Glutamatergic neuron (in vitro differentiated cells): Measurements from ENCODE around the gene FAH. TPM values are rescaled to one million over a fixed set of nuclear protein-coding genes. Genes with fewer than 3 reads are reported as not detected.

Source experiments
- DNase-seq: peaks from one replicate; pipeline ENCODE4 v3.0.0; 2022
- H3K27ac Mint-ChIP-seq: one replicate; pipeline ENCODE4 v1.8.0; 2020; ENCODE audit warnings: mild to moderate bottlenecking, mixed read lengths, inconsistent platforms; ENCODE audit not compliant: unreplicated experiment
- H3K27me3 Mint-ChIP-seq: one replicate; pipeline ENCODE4 v1.8.0; 2020; ENCODE audit warnings: mild to moderate bottlenecking, moderate library complexity, mixed read lengths, inconsistent platforms; ENCODE audit not compliant: unreplicated experiment
- H3K36me3 Mint-ChIP-seq: one replicate; pipeline ENCODE4 v1.8.0; 2020; ENCODE audit warnings: mild to moderate bottlenecking, mixed read lengths, inconsistent platforms; ENCODE audit not compliant: unreplicated experiment
- H3K4me1 Mint-ChIP-seq: one replicate; pipeline ENCODE4 v1.8.0; 2020; ENCODE audit warnings: mild to moderate bottlenecking, low read depth, mixed read lengths, inconsistent platforms; ENCODE audit not compliant: unreplicated experiment
- H3K4me3 Mint-ChIP-seq: one replicate; pipeline ENCODE4 v1.8.0; 2020; ENCODE audit warnings: mild to moderate bottlenecking, mixed read lengths, inconsistent platforms; ENCODE audit not compliant: unreplicated experiment
- H3K9me3 Mint-ChIP-seq: one replicate; pipeline ENCODE4 v1.8.0; 2020; ENCODE audit warnings: mild to moderate bottlenecking, moderate library complexity, mixed read lengths, inconsistent platforms; ENCODE audit not compliant: unreplicated experiment
- total RNA-seq: library from RNA; stranded (reverse); fragmentation: NEBNext Ultra II Directional; extraction: Animal tissue kit (Norgen Biotek cat#: 25700); gene quantifications from one replicate; pipeline ENCODE4 v1.2.1, GENCODE V29; 2021; ENCODE audit not compliant: unreplicated experiment
- TF ChIP-seq, protein P1 (sequence below): fragments of 200-600 bp; sonication (generic); IDR thresholded peaks from one replicate; pipeline ENCODE4 v1.5.0; 2021; ENCODE audit not compliant: partially characterized antibody, unreplicated experiment

FAH gene
- total RNA-seq, 1 donor from 2014 or later = 3.7 TPM

GRCh38 chr15:80157215-80157614 lies 4.4 kb downstream of the FAH start:
- Mint-ChIP-seq H3K4me1 (peaks cover 13% of the 10 kb centered on the region), H3K27ac (no peak overlapping the region), H3K36me3 (no peaks in the 10 kb centered on the region), H3K9me3 (peaks cover 2% of the 10 kb centered on the region), H3K4me3 (no peak overlapping the region), H3K27me3 (peaks cover 4% of the 10 kb centered on the region)
- no peak for DNase-seq
- TF ChIP-seq, protein P1, sequence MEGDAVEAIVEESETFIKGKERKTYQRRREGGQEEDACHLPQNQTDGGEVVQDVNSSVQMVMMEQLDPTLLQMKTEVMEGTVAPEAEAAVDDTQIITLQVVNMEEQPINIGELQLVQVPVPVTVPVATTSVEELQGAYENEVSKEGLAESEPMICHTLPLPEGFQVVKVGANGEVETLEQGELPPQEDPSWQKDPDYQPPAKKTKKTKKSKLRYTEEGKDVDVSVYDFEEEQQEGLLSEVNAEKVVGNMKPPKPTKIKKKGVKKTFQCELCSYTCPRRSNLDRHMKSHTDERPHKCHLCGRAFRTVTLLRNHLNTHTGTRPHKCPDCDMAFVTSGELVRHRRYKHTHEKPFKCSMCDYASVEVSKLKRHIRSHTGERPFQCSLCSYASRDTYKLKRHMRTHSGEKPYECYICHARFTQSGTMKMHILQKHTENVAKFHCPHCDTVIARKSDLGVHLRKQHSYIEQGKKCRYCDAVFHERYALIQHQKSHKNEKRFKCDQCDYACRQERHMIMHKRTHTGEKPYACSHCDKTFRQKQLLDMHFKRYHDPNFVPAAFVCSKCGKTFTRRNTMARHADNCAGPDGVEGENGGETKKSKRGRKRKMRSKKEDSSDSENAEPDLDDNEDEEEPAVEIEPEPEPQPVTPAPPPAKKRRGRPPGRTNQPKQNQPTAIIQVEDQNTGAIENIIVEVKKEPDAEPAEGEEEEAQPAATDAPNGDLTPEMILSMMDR = no peak

DNA sequence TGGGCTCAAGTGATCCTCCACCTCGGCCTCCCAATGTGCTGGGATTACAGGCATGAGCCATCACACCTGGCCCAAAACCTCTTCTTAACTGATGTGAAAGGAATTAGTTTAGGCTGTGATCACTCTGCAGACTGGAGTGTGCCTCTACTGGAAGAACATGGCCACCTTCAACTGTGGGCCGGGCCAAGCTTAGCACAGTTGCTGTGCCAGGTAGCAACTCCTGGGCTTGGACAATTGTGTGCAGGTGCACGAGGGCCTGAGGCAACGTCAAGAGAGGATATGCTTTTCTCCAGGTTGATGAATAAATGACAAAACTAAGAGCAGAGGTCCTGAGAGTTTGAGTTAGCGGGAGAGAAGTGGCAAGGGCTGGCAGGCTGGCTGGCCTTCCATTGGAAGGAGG lies 6.5 kb downstream of the FAH start:
- H3K4me3 Mint-ChIP-seq = no peak overlapping the region
- peaks cover 2% of the 10 kb centered on the region for H3K9me3 Mint-ChIP-seq
- TF ChIP-seq, protein P1 = no peak

DNA sequence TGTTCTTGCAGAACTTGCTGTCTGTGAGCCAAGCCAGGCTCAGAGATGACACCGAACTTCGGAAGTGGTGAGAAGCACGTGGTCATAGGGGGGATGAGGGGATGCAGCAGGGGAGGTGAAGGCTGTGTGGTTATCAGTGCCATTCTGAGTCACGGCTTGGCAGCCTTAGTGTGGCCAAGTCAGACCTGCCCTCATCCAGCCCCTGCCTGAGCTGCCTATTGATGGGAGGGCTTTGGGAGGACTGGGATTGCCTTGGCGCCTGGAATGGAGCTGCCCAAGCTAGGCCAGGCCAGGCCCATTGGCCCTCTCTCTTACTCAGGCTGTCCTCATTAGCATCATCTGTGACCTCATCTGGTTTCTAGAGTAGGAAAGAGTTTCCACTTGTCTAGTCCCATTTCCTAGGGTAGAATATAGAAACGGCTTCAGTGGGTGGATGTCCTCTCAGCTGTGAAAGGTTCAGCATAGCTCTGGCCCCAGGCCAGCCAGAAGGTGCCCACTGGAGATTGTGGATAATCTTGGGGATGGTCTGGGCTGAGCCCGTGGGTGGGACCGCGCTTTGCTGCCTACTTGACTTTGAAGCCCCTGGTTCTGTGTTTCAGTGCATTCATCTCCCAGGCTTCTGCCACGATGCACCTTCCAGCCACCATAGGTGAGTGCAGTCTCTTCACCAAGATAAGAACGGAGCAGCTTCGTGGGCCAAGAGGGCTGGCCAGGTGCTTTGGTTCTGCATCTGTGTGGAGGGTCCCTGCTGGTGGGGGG lies 7.2 kb downstream of the FAH start:
- no peak for DNase-seq
- Mint-ChIP-seq H3K4me3 (no peak overlapping the region), H3K36me3 (no peaks in the 10 kb centered on the region), H3K27ac (no peak overlapping the region), H3K9me3 (peaks cover under 1% of the 10 kb centered on the region), H3K4me1 (peaks cover 4% of the 10 kb centered on the region), H3K27me3 (peaks cover under 1% of the 10 kb centered on the region)
- TF ChIP-seq, protein P1 = no peak

More for the DNA sequence above, 6.5 kb downstream of the FAH start:
- no peak for DNase-seq
- no peak overlapping the region for H3K27ac Mint-ChIP-seq
- H3K36me3 Mint-ChIP-seq = no peaks in the 10 kb centered on the region
- peaks cover 4% of the 10 kb centered on the region for H3K27me3 Mint-ChIP-seq
- peaks cover 9% of the 10 kb centered on the region for H3K4me1 Mint-ChIP-seq

GRCh38 chr15:80160570-80161156 lies 7.9 kb downstream of the FAH start:
- Mint-ChIP-seq H3K9me3 (no peaks in the 10 kb centered on the region), H3K36me3 (no peaks in the 10 kb centered on the region), H3K4me3 (no peak overlapping the region), H3K4me1 (peaks cover 2% of the 10 kb centered on the region), H3K27me3 (no peaks in the 10 kb centered on the region), H3K27ac (no peak overlapping the region)
- DNase-seq = no peak
- TF ChIP-seq, protein P1 = no peak

GRCh38 chr15:80161468-80162016 lies 8.7 kb downstream of the FAH start:
- peak overlapping the region; percentile 3 for H3K27ac Mint-ChIP-seq
- TF ChIP-seq, protein P1 = no peak
- no peaks in the 10 kb centered on the region for H3K27me3 Mint-ChIP-seq
- H3K9me3 Mint-ChIP-seq = no peaks in the 10 kb centered on the region
- H3K36me3 Mint-ChIP-seq = no peaks in the 10 kb centered on the region
- H3K4me3 Mint-ChIP-seq = peak overlapping the region; percentile 52
- H3K4me1 Mint-ChIP-seq = peaks cover 2% of the 10 kb centered on the region
- DNase-seq = no peak
